WERI-Rb-1 (cell line): ENCODE data around the gene STARD8.

Experiments used
- DNase-seq: peaks from one replicate; pipeline ENCODE4 v3.0.0-alpha.2; 2020
- H3K27ac ChIP-seq: fragments of 250-450 bp; sonication (Bioruptor Pico); 2 replicates; pipeline ENCODE4 v1.5.1; 2020; ENCODE audit warnings: mild to moderate bottlenecking, moderate library complexity
- H3K27me3 ChIP-seq: fragments of 250-450 bp; sonication (Bioruptor Pico); 2 replicates; pipeline ENCODE4 v1.5.1; 2021; ENCODE audit warnings: mild to moderate bottlenecking, low read depth, moderate library complexity; ENCODE audit not compliant: insufficient read depth, severe bottlenecking
- H3K36me3 ChIP-seq: fragments of 250-450 bp; sonication (Bioruptor Pico); 2 replicates; pipeline ENCODE4 v1.5.1; 2020; ENCODE audit warnings: mild to moderate bottlenecking, moderate library complexity
- H3K4me3 ChIP-seq: 2 replicates; pipeline ENCODE4 v1.5.1; 2011; ENCODE audit warnings: low read depth, mild to moderate bottlenecking, control low read depth, low read length
- H3K9me3 ChIP-seq: fragments of 250-450 bp; sonication (Bioruptor Pico); 2 replicates; pipeline ENCODE4 v1.5.1; 2021; ENCODE audit warnings: mild to moderate bottlenecking, moderate library complexity; ENCODE audit not compliant: severe bottlenecking
- TF ChIP-seq, protein P1 (sequence below): IDR thresholded peaks from 2 replicates; pipeline ENCODE4 v1.5.1; 2011; ENCODE audit warnings: low read depth, mild to moderate bottlenecking, control low read depth, inconsistent platforms, low read length

The STARD8 gene

DNA sequence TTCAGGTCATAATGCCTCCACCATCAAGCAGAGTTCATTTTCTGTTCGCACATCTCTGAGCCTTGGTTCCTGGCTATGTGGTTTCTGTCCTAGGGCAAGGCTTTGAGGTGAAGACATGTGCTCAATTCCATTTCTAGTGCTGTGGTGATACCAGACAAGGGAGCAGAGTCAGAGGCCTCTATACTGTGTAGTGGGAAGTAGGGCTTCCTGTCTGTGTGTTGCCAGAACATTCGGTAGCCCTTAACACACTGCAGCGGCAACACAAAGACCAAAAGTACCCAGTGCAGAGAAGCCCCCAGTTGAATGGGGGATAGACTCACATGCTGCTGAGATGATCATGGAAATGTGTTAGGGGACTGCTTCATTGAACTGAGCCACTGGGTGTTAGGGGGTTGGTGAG, 56.4 kb downstream of the STARD8 start:
- no peak overlapping the region for H3K27ac ChIP-seq

DNA sequence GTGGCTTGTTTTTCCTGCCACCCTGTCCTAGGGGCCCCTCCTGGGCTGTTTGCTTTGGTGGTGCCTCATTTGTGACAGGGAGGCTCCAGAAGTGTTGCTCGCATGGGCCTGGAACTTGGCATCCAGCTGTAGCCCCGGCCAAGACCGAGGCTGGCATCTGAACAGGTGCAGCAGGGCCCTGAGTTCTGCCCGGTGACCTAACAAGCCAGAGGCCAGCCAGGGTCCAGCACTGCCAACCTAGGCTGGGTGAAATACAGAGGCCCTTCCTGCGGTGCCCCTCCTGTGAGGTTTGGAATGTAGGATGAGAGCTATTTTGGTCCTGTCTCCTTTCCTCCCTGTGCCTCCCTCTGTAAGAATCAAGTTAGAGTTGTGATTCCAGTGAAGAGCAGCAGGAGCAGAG, 58.5 kb downstream of the STARD8 start:
- no peak for DNase-seq
- peaks cover 3% of the 10 kb centered on the region for H3K27me3 ChIP-seq
- no peak overlapping the region for H3K4me3 ChIP-seq
- TF ChIP-seq, protein P1, sequence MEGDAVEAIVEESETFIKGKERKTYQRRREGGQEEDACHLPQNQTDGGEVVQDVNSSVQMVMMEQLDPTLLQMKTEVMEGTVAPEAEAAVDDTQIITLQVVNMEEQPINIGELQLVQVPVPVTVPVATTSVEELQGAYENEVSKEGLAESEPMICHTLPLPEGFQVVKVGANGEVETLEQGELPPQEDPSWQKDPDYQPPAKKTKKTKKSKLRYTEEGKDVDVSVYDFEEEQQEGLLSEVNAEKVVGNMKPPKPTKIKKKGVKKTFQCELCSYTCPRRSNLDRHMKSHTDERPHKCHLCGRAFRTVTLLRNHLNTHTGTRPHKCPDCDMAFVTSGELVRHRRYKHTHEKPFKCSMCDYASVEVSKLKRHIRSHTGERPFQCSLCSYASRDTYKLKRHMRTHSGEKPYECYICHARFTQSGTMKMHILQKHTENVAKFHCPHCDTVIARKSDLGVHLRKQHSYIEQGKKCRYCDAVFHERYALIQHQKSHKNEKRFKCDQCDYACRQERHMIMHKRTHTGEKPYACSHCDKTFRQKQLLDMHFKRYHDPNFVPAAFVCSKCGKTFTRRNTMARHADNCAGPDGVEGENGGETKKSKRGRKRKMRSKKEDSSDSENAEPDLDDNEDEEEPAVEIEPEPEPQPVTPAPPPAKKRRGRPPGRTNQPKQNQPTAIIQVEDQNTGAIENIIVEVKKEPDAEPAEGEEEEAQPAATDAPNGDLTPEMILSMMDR: no peak
- H3K36me3 ChIP-seq: no peaks in the 10 kb centered on the region
- no peaks in the 10 kb centered on the region for H3K9me3 ChIP-seq
- H3K27ac ChIP-seq: no peak overlapping the region

More for the DNA sequence above, 56.4 kb downstream of the STARD8 start:
- no peak for DNase-seq
- no peaks in the 10 kb centered on the region for H3K36me3 ChIP-seq
- TF ChIP-seq, protein P1: no peak
- no peaks in the 10 kb centered on the region for H3K9me3 ChIP-seq
- peaks cover 3% of the 10 kb centered on the region for H3K27me3 ChIP-seq
- H3K4me3 ChIP-seq: no peak overlapping the region

DNA sequence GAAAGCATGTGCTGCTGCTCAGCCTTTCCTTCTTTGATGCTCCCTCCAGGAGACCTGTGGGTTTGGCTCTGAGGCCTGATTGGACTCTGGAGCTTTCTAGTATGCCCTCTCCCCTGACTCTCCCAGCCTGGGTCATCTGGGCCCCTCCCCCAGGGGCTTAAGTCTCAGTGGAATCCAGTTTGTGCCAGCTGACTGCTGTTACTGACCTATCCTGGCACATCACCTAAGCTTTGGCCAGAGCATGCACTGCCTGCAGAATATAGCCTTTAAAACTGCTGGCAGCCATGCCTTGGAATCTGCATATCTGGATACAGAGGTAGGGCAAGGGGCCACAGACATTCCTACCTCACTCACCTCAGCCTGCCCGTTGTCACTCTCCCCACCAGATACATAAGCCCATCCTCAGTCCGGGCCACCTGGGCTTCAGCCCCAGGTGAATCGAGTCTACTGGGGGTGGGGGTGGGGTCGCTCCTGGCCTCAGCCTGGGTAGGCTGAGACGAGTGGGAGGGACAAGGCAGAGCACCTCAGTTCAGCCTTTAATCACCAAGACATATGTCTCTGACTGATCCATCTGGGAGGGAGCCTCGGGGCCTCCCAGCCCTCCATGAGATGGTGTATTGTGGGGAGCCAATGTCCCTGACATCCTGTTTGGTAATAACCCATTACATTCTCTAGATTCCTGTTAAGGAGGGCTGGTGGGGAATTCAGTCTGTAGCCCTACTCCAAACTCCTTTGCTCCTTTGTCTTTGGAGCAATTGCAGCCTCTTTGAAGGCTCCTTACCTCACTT, 61.2 kb downstream of the STARD8 start:
- H3K27me3 ChIP-seq: no peaks in the 10 kb centered on the region
- no peaks in the 10 kb centered on the region for H3K36me3 ChIP-seq
- no peaks in the 10 kb centered on the region for H3K9me3 ChIP-seq
- DNase-seq: peak; percentile 46
- no peak overlapping the region for H3K27ac ChIP-seq
- no peak overlapping the region for H3K4me3 ChIP-seq
- TF ChIP-seq, protein P1: no peak

DNA sequence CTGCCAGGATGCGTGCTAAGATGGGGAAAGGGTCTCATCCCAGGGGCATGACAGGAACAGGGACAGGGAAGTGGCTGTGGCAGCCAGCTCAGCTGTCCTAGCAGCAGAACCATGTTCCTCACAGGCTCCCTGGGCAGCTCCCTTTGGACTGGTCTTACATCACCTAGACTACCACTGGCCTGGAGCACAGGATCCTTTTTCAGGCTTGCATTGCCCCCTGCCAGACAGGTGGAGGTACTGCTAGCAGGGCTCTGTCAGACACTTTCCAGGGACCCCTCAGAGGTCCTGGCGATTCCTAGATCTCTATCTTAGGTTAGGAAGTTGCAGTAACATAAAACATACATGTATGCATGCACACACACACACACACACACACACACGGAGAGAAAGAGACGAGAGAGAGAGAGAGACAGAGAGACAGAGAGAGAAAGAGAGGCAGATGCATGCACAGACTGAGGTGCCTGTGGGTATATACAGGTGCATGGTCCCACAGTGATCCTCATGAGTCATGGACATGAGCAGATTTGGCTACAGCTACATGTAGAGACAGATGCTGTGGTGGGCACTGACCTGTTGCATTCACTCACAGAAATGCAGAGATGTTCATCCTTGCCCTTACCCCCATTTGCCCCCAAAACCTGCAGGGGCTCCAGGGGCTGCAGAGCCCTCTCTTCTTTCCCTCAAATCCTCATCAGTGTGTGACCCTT, 63.6 kb downstream of the STARD8 start:
- H3K9me3 ChIP-seq: no peaks in the 10 kb centered on the region
- TF ChIP-seq, protein P1: peak; percentile 74
- H3K36me3 ChIP-seq: no peaks in the 10 kb centered on the region
- no peak overlapping the region for H3K27ac ChIP-seq
- no peak overlapping the region for H3K4me3 ChIP-seq
- H3K27me3 ChIP-seq: peaks cover 3% of the 10 kb centered on the region
- DNase-seq: peak; percentile 68

DNA sequence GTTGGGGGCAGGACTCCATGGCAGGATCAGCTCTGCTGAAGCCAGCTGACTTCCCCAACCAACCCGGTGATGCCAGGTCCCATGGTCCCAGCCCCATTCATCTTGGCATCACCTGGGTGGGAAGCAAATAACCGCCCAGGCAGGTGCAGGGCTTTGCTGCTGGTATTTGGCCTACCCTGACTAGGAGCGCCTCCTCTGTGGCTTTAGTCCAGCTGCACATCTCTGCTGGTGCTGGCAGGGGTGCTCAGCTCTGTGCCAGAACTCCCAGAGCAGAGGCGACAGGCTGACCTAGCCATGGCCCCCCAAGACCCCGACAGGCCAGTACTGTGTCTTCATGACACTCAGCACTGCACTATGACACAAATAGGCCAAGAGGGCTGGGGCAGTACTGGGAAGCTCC, 64.4 kb downstream of the STARD8 start:
- DNase-seq: no peak

More for the DNA sequence above, 64.4 kb downstream of the STARD8 start:
- H3K27ac ChIP-seq: no peak overlapping the region
- TF ChIP-seq, protein P1: no peak
- H3K4me3 ChIP-seq: no peak overlapping the region
- peaks cover 3% of the 10 kb centered on the region for H3K27me3 ChIP-seq
- H3K9me3 ChIP-seq: no peaks in the 10 kb centered on the region
- H3K36me3 ChIP-seq: no peaks in the 10 kb centered on the region
